K562 (cell line): ENCODE measurements around the gene SLC2A13. TPM values are rescaled to one million over a fixed set of nuclear protein-coding genes. Genes with fewer than 3 reads are reported as not detected.
A peak's percentile ranks its signal among the peaks of the same experiment; 100 is the strongest.

Experiments used
- ATAC-seq: fragments of 200-7000 bp; cut with Tn5 transposase; 3 replicates; pipeline ENCODE4 v1.9.1; 2020; ENCODE audit warnings: moderate library complexity
- BruUV-seq: library from RNA; stranded (reverse); fragments of 400-500 nt; replicated peaks from 2 replicates; lab custom pipeline; 2021; lab: Mats Ljungman, UMichigan
- CTCF ChIA-PET: fragments of 300-600 bp; formaldehyde crosslinking; extraction: SDS; loops from one replicate; lab custom pipeline; 2021; ENCODE audit warnings: low intra/inter-chr PET ratio; lab: Yijun Ruan, JAX
- POLR2A ChIA-PET: fragments of 300-600, 350-650 bp; sonication (Branson Sonifier 250); formaldehyde crosslinking; extraction: SDS; loops from one replicate; lab custom pipeline; 2021; ENCODE audit warnings: antibody characterized with exemption, inconsistent platforms; lab: Yijun Ruan, JAX
- DNase-seq, 4 experiments: peaks; one replicate each; pipeline versions ENCODE4 v3.0.0 to v3.0.0-alpha.2; 2011 to 2018; ENCODE audit warnings: low spot score in 3 of 4, mixed read lengths in 3 of 4; ENCODE audit errors: extremely low read depth in 1 of 4
- FAIRE-seq: peaks from 2 replicates; lab custom pipeline; 2011; peaks lifted over from hg19 to GRCh38; lab: Jason Lieb, UNC
- H2AFZ ChIP-seq: 2 replicates; pipeline ENCODE4 v1.6.0; 2011; ENCODE audit warnings: low read depth, low read length, control low read depth, inconsistent platforms
- H3K27ac ChIP-seq: fragments of 200-600 bp; 3 replicates; pipeline ENCODE4 v1.8.0; 2011; ENCODE audit warnings: low read depth, mild to moderate bottlenecking, control low read depth, inconsistent platforms, low read length, moderate library complexity, mixed read lengths; ENCODE audit errors: extremely low read depth
- H3K27me3 ChIP-seq, 2 experiments: fragments of 300-600 bp in 1 of 2; 2 replicates in 1 of 2; 3 replicates in 1 of 2; pipeline versions ENCODE4 v1.6.0 to v1.8.0; 2011; ENCODE audit warnings: inconsistent platforms in 2 of 2, low read length in 2 of 2, mild to moderate bottlenecking in 1 of 2, mixed read lengths in 1 of 2, moderate library complexity in 1 of 2; ENCODE audit not compliant: control insufficient read depth in 2 of 2, insufficient read depth in 2 of 2
- H3K36me3 ChIP-seq: fragments of 300-600 bp; 3 replicates; pipeline ENCODE4 v1.8.0; 2011; ENCODE audit warnings: mild to moderate bottlenecking, low read length, inconsistent platforms; ENCODE audit not compliant: control insufficient read depth, insufficient read depth
- H3K4me1 ChIP-seq, 2 experiments: fragments of 200-600 bp in 1 of 2; replicated peaks in 1 of 2; 2 replicates in 1 of 2; 3 replicates in 1 of 2; pipeline versions ENCODE4 v1.5.1 to v1.8.0; 2011; ENCODE audit warnings: inconsistent platforms in 2 of 2, low read length in 2 of 2, mild to moderate bottlenecking in 1 of 2, mixed read lengths in 1 of 2, moderate library complexity in 1 of 2; ENCODE audit not compliant: control insufficient read depth in 2 of 2, insufficient read depth in 2 of 2
- H3K4me2 ChIP-seq: 2 replicates; pipeline ENCODE4 v1.6.1; 2011; ENCODE audit warnings: low read length, control low read depth, inconsistent platforms, mixed read lengths; ENCODE audit not compliant: insufficient read depth
- H3K4me3 ChIP-seq: fragments of 200-600 bp; sonication (generic), shearing (Covaris generic); 2 replicates; pipeline ENCODE4 v1.5.1; 2016; ENCODE audit warnings: control low read depth, inconsistent platforms
- H3K79me2 ChIP-seq: fragments of 200-600 bp; 3 replicates; pipeline ENCODE4 v1.8.0; 2011; ENCODE audit warnings: low read length, inconsistent platforms; ENCODE audit not compliant: control insufficient read depth, insufficient read depth
- H3K9ac ChIP-seq, 2 experiments: 2 replicates each; pipeline versions ENCODE4 v1.6.0 to v1.6.1; 2011; ENCODE audit warnings: low read depth in 2 of 2, low read length in 2 of 2, control low read depth in 1 of 2, inconsistent platforms in 1 of 2, mild to moderate bottlenecking in 1 of 2, mixed read lengths in 1 of 2; ENCODE audit not compliant: insufficient read depth in 1 of 2
- H3K9me1 ChIP-seq: one replicate; pipeline ENCODE4 v1.6.0; 2011; ENCODE audit warnings: inconsistent platforms, mild to moderate bottlenecking, low read length, moderate library complexity; ENCODE audit not compliant: control insufficient read depth, insufficient read depth
- H3K9me3 ChIP-seq: replicated peaks from 2 replicates; pipeline ENCODE4 v1.5.1; 2011; ENCODE audit warnings: low read depth, low read length, inconsistent platforms; ENCODE audit not compliant: control insufficient read depth, insufficient read depth
- H4K20me1 ChIP-seq: replicated peaks from 2 replicates; pipeline ENCODE4 v1.6.1; 2011; ENCODE audit warnings: low read length, inconsistent platforms, mixed read lengths; ENCODE audit not compliant: control insufficient read depth, insufficient read depth
- CHD1 ChIP-seq: fragments of 200-600 bp; sonication (generic); IDR thresholded peaks from one replicate; pipeline ENCODE4 v1.6.1; 2012; ENCODE audit warnings: mild to moderate bottlenecking, moderate library complexity, low read length, inconsistent platforms
- NCOA4 ChIP-seq: fragments of 450-650 bp; IDR thresholded peaks from 2 replicates; pipeline ENCODE4 v1.6.1; 2018; ENCODE audit warnings: mild to moderate bottlenecking; ENCODE audit not compliant: partially characterized antibody
- RAD21 ChIP-seq, 2 experiments: fragments of 250-450 bp in 1 of 2; fragments of 450-650 bp in 1 of 2; sonication (Bioruptor Pico) in 1 of 2; formaldehyde crosslinking in 1 of 2; IDR thresholded peaks in 1 of 2; conservative IDR thresholded peaks in 1 of 2; 2 replicates each; pipeline versions ENCODE4 v1.4.0 to v1.8.0; 2020 to 2022; ENCODE audit warnings: mild to moderate bottlenecking in 2 of 2, moderate library complexity in 1 of 2
- ZNF717 ChIP-seq: fragments of 250-450 bp; sonication (Bioruptor Pico); IDR thresholded peaks from 2 replicates; pipeline ENCODE4 v1.5.0; 2021
- whole genome bisulfite sequencing: fragments of 100-300 bp; shearing (Covaris generic); methylation state at CpG from one replicate; pipeline ENCODE4 v1.1.6; 2016; ENCODE audit warnings: low coverage, mixed read lengths; ENCODE audit not compliant: insufficient coverage; ENCODE audit errors: missing lambda C conversion rate; 5-methylcytosine and 5-hydroxymethylcytosine counted together
- in situ Hi-C: fragments of 300-500 bp; cut with MboI; formaldehyde crosslinking; loops from 4 replicates; pipeline ENCODE4 v1.15.0; 2018; ENCODE audit warnings: inconsistent platforms, mixed read lengths
- intact Hi-C: fragments of 100-400 bp; cut with micrococcal nuclease; formaldehyde crosslinking; loops from 2 replicates; pipeline ENCODE4 v1.14.2; 2022
- polyA plus RNA-seq, 8 experiments: library from polyadenylated mRNA; depleted of rRNA in 4 of 8; stranded (reverse) in 5 of 8; unstranded in 3 of 8; fragments of >200 nt; fragmentation: Nextera tagmentation in 2 of 8; fragmentation: Illumina TruSeq in 1 of 8; extraction: Ambion mirVana in 2 of 8; extraction: Trizol in 1 of 8; gene quantifications; 2 replicates each; pipeline versions ENCODE4 v1.2.1 to v1.2.3, GENCODE V29; 2011 to 2014; ENCODE audit warnings: inconsistent platforms in 1 of 8, missing spikeins in 1 of 8
- total RNA-seq, 7 experiments: library from RNA; depleted of rRNA in 6 of 7; stranded (reverse); fragments of >200 nt in 6 of 7; fragmentation: Illumina TruSeq in 2 of 7; extraction: Trizol in 2 of 7; gene quantifications; 2 replicates each; pipeline versions ENCODE4 v1.2.1 to v1.2.3, GENCODE V29; 2011 to 2021; ENCODE audit warnings: low replicate concordance in 1 of 7
- TF ChIP-seq, protein P1 (sequence below), 3 experiments: IDR thresholded peaks in 2 of 3; conservative IDR thresholded peaks in 1 of 3; 2 replicates each; pipeline ENCODE4 v1.5.1; 2011 to 2012; ENCODE audit warnings: low read length in 3 of 3, mild to moderate bottlenecking in 3 of 3, control low read depth in 2 of 3, improper control_type of control experiment in 1 of 3, inconsistent platforms in 1 of 3, low read depth in 1 of 3, mixed read lengths in 1 of 3, moderate library complexity in 1 of 3; ENCODE audit not compliant: insufficient read depth in 2 of 3

Gene SLC2A13
- total and polyA plus RNA-seq, 9 of the 15 experiments (the other 6 are each of a cell fraction or from before 2014, with no cell fraction given), result 1.7 to 12.4 (median 9.0) TPM

DNA sequence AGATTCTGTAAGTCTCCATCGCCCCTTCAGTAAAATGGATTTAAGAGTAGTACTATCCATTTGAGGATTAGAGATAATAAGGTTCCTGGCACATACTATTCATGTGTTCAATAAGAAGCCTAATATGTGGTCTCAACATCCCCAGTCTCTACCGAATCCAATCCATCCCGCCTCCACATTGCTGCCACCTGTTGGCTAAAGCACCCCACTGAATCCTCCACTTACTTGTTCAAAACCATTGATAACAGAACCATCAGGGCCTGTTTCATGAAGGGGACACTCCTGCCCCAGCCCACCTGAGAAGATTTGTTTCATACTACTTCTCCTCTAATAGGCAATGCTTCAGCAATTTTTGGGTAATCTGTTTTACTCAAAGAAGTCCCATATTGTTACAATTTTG lies 147.5 kb downstream of the SLC2A13 start:
- H3K4me1 ChIP-seq, result no peaks in the 10 kb centered on the region
- H2AFZ ChIP-seq, result no peak overlapping the region
- peak; percentile 70 for ATAC-seq
- no peaks in the 10 kb centered on the region for H3K36me3 ChIP-seq
- ChIA-PET CTCF (no interaction called here), POLR2A (no interaction called here)
- no peaks in the 10 kb centered on the region for H4K20me1 ChIP-seq
- WGBS, result 50% methylated on average over 3 of the region's 3 CpGs
- H3K4me3 ChIP-seq, result no peak overlapping the region
- no TSS peak for BruUV-seq
- peak in 1 of 4 experiments; percentile 26 for DNase-seq
- no peaks in the 10 kb centered on the region for H3K9me1 ChIP-seq
- no peak overlapping the region for H3K4me2 ChIP-seq
- in situ Hi-C loops (no loop called here), intact Hi-C loops (loop anchor here (2.0 kb wide), 1 partner anchor 194 kb away; no protein-coding TSS in a partner anchor)
- TF ChIP-seq CHD1, result no peak
- TF ChIP-seq ZNF717 (CRISPR knock-in tag), result no peak
- TF ChIP-seq RAD21 (CRISPR knock-in tag; conservative IDR thresholded peaks at IDR 0.05 in 1 of 2, IDR thresholded peaks at IDR 0.05 in 1 of 2), result peak; percentile 18 to 49; a peak in 2 of 4 replicates
- TF ChIP-seq, protein P1, sequence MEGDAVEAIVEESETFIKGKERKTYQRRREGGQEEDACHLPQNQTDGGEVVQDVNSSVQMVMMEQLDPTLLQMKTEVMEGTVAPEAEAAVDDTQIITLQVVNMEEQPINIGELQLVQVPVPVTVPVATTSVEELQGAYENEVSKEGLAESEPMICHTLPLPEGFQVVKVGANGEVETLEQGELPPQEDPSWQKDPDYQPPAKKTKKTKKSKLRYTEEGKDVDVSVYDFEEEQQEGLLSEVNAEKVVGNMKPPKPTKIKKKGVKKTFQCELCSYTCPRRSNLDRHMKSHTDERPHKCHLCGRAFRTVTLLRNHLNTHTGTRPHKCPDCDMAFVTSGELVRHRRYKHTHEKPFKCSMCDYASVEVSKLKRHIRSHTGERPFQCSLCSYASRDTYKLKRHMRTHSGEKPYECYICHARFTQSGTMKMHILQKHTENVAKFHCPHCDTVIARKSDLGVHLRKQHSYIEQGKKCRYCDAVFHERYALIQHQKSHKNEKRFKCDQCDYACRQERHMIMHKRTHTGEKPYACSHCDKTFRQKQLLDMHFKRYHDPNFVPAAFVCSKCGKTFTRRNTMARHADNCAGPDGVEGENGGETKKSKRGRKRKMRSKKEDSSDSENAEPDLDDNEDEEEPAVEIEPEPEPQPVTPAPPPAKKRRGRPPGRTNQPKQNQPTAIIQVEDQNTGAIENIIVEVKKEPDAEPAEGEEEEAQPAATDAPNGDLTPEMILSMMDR (IDR thresholded peaks at IDR 0.05 in 2 of 3, conservative IDR thresholded peaks at IDR 0.05 in 1 of 3; ENCODE audit: insufficient read depth in 2 of 3, low read depth in 1 of 3, low read length in 3 of 3), result peak in 2 of 3 experiments; percentile 37 to 50; a peak in 3 of 6 replicates
- TF ChIP-seq NCOA4, result no peak
- no peaks in the 10 kb centered on the region for H3K27me3 ChIP-seq
- no peak overlapping the region for H3K27ac ChIP-seq
- H3K9ac ChIP-seq, result no peak overlapping the region
- FAIRE-seq, result no peak
- no peaks in the 10 kb centered on the region for H3K79me2 ChIP-seq
- no peaks in the 10 kb centered on the region for H3K9me3 ChIP-seq
